GM19467 (cell line): Measurements from ENCODE around the gene NUP153.

Experiments
- ATAC-seq: cut with Tn5 transposase; IDR thresholded peaks from one replicate; pipeline ENCODE4 v1.9.1; 2021; ENCODE audit warnings: mild to moderate bottlenecking, moderate library complexity; ENCODE audit not compliant: unreplicated experiment

Gene NUP153

GRCh38 chr6:17672064-17672718 lies 34.5 kb downstream of the NUP153 start:
- no peak for ATAC-seq

GRCh38 chr6:17666646-17667045 lies 40.1 kb downstream of the NUP153 start:
- no peak for ATAC-seq

- no peak for ATAC-seq
These were observed 41.6 kb downstream of the NUP153 start for GRCh38 chr6:17665132-17665531.

GRCh38 chr6:17663226-17663625 lies 43.5 kb downstream of the NUP153 start:
- no peak for ATAC-seq

- ATAC-seq: no peak
These were observed 44.1 kb downstream of the NUP153 start for GRCh38 chr6:17662585-17662984.

- ATAC-seq: no peak
These were observed 50.1 kb downstream of the NUP153 start for GRCh38 chr6:17656644-17657043.

- ATAC-seq: no peak
These were observed 50.6 kb downstream of the NUP153 start for GRCh38 chr6:17656092-17656491.

GRCh38 chr6:17653198-17653882 lies 53.4 kb downstream of the NUP153 start:
- ATAC-seq: no peak

GRCh38 chr6:17650656-17651309 lies 55.9 kb downstream of the NUP153 start:
- ATAC-seq: no peak

- no peak for ATAC-seq
These were observed 58.0 kb downstream of the NUP153 start for GRCh38 chr6:17648745-17649144.

GRCh38 chr6:17640477-17640917 lies 66.2 kb downstream of the NUP153 start:
- no peak for ATAC-seq

- ATAC-seq: no peak
These were observed 68.5 kb downstream of the NUP153 start for GRCh38 chr6:17638212-17638715.

GRCh38 chr6:17635568-17635967 lies 71.2 kb downstream of the NUP153 start:
- no peak for ATAC-seq

GRCh38 chr6:17633465-17634188 lies 73.1 kb downstream of the NUP153 start:
- no peak for ATAC-seq

- ATAC-seq: no peak
These were observed 73.8 kb downstream of the NUP153 start for GRCh38 chr6:17632934-17633333.

- no peak for ATAC-seq
These were observed 76.1 kb downstream of the NUP153 start for GRCh38 chr6:17630511-17631073.

- ATAC-seq: no peak
These were observed 76.8 kb downstream of the NUP153 start for GRCh38 chr6:17629824-17630510.

- peak; percentile 58 for ATAC-seq
These were observed 77.9 kb downstream of the NUP153 start for GRCh38 chr6:17628873-17629272.

- ATAC-seq: no peak
These were observed 82.3 kb downstream of the NUP153 start for GRCh38 chr6:17624396-17624795.

- no peak for ATAC-seq
These were observed 84.6 kb downstream of the NUP153 start for GRCh38 chr6:17622144-17622543.
